RPMI7951 (cell line): ENCODE data around the gene DCHS1. TPM values are rescaled to one million over a fixed set of nuclear protein-coding genes. Genes with fewer than 3 reads are reported as not detected.
A peak's percentile ranks its signal among the peaks of the same experiment; 100 is the strongest.

Source experiments
- DNase-seq: peaks from one replicate; pipeline ENCODE4 v3.0.0-alpha.2; 2012; ENCODE audit warnings: low read depth
- total RNA-seq: library from RNA; depleted of rRNA; stranded (reverse); fragments of >200 nt; shearing (Covaris generic); gene quantifications from 2 replicates; pipeline ENCODE4 v1.2.3, GENCODE V29; 2014

Gene DCHS1
- total RNA-seq, 1 experiment from 2014 or later, result 3.8 TPM

GRCh38 chr11:6646576-6646917, 9.1 kb downstream of the DCHS1 start:
- peak; percentile 81 for DNase-seq

GRCh38 chr11:6646071-6646470, 9.5 kb downstream of the DCHS1 start:
- peak; percentile 85 for DNase-seq

DNA sequence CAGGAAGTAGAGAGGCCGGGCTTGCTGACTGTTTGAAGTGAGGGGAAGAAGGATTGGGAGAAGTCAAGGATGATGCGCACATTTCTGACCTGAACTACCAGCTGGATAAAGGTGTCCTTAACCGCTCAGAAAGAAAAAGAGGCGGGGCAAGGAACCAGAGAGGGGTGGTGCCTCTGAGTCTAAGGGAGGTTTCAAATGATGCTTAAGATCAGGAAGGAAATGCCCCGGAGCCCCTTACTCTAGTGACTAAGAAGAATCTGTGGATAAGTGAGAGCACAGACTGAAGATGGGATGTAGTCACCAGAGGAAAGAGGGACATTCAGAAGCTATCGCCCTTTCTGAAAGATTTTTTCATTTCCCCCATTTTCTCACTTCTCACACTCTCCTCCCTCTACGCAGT, 12.7 kb downstream of the DCHS1 start:
- DNase-seq, result no peak

DNA sequence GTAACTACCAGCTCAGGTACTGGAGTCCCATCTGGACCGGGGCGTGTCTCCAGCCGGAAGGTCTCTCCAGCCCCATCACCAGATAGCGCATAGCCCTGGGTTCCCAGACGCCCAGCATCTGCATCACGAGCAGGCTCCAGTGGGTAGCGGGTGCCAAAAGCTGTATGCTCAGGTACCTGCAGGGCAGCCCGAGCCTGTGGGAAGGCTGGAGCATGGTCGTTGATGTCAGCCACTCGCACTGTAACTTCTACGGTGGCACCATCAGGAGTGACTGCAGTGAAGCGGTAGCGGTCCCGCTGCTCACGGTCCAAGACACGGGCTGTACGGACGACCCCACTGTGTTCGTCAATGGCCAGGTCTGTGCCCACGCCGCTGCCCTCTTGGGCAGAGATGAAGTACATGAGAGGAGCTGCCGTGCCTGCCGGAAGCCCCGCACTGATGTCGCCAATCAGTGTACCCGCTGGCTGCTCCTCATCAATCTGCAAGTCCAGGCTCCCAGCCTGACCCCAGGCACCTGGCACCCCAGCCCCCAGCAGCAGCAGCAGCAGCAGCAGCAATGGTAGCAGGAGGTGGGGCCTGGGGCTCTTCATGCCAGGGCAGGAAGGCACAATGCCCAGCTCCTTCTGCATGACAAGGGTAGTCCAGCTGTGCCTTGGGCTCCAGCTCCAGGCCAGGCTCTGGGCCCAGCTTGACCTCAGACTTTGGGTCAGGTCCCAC, 14.5 kb downstream of the DCHS1 start:
- no peak for DNase-seq

- DNase-seq, result no peak
These were observed 15.3 kb downstream of the DCHS1 start for GRCh38 chr11:6640036-6640984.

DNA sequence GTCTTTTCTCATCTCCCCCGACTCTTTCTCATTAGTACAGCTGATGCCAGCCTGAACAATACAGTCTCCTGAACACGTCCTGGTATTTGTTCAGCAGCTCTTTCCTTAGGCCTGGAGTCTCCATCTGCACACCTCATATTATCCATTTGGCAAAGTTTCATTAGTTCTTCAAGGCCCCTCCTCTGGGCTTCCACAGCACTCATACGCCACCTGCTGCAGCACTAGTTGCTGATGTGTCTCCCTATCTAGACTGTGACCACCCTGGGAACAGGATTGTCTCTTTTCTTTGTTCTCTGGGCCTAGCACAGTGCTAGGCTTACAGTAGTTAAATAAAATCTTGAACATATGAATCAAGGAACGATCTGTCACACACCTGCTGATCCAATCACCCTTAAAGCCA, 17.2 kb downstream of the DCHS1 start:
- DNase-seq, result no peak

DNA sequence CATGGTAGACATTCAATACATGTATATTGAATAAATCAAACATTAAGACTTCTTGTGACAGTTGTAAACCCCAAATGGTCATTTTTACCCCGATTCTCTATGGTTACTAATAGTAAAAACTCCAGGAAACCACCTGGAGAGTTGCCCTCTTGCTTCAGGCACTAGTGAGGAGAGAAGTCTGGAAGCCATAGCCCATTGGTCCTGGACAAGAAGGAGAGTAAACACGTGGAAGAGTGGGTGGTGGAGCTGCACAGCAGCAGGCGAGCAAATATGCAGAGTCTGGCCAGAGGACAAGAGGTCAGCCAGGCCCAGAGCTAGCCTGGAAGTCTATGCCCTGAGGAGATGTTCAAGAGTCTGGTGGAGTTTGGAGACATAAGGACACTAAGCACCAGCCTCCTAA, 17.7 kb downstream of the DCHS1 start:
- DNase-seq, result peak; percentile 92

DNA sequence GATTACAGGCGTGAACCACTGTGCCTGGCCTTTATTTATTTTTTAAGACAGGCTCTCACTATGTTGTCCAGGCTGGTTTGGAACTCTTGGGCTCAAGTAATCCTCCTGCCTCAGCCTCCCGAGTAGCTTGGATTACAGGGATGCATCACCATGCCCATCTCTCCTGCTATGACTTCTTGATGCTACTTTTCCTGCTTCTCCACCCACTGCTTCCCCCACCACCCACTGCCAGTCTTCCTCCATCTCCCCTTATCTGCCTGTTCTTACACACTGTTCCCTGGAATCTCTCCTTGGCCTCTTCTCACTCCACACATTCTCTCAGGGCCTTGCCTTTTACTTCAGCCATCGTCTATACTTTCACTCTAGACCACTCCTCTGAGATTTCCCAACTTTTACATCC, 19.1 kb downstream of the DCHS1 start:
- DNase-seq, result no peak

GRCh38 chr11:6635082-6635932, 20.3 kb downstream of the DCHS1 start:
- peak; percentile 67 for DNase-seq

GRCh38 chr11:6634534-6634933, 21.1 kb downstream of the DCHS1 start:
- no peak for DNase-seq

DNA sequence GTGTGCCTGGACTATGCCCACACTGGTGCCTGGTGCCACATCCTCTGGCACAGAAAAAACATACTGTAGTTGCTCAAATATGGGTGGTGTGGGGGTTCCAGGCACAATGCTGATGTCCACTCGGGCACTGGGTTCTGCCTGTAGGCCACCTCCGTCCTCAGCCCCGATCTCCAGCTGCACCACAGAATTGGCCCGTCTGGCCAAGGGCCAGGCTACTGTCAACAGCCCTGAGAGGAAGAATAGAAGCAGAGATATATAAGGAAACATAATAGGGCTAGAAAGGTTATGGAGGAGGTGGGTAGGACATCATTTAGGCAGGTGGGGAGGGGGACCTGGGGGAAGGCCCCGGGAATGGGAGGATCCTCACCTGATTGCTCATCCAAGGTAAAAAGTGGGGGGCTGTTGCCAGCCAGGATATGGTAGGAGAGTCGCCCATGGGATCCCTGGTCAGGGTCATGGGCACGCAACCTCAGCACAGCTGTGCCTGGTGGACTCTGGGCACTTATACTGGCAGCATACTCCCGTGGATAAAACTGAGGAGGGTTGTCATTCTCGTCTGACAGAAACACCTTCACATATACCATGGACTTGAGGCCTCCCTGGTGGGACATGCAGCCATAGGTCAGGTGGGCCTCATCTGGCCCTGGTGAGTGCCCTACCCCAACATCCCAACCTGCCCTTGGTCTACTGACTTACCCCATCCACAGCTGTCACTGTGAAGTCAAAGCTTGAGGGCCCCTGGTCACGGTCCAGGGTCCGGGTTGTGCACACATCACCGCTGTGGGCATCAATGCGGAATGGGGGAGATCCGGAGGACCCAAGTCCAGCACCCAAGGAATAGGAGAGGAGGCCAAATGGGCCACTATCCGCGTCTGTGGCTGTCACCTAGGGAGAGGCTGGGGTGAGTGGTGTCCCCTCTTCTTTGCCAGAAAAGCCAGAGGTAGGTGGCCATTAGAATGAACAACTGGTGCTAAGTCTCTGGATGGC, 21.9 kb downstream of the DCHS1 start:
- DNase-seq, result no peak

GRCh38 chr11:6632116-6633073, 23.2 kb downstream of the DCHS1 start:
- DNase-seq, result no peak

GRCh38 chr11:6631361-6631890, 24.2 kb downstream of the DCHS1 start:
- DNase-seq, result no peak

DNA sequence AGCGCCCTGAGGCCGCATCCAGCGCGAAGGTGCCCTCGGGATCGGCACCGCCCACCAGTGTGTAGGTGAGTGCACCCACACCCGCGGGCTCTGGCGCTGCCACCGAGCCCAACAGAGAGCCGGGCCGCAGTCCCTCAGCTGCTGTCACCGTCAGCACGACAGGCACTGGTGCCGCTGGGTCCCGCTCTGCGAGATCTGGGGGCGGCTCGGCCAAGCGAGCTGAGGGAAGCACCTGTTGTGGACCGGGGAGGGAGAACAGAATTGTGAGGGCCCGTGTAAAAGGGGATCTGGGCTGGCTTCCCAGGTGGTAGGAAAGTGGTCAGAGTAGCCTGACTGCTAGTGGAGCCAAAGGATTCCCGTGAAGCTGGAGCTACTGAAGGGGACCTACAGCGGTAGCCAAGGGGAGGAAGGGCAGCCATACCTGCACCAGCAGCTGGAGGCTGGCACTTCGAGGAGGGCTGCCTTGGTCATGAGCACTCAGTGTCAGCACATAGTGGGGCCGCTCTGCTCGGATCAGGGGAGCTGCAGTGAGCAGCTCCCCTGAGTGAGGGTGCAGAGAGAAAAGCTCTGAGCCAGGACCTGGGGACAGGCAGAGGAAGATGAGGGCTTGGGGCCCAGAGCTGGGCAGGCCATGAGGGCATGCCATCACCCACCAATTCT, 24.8 kb downstream of the DCHS1 start:
- no peak for DNase-seq

GRCh38 chr11:6629892-6630631, 25.5 kb downstream of the DCHS1 start:
- no peak for DNase-seq

DNA sequence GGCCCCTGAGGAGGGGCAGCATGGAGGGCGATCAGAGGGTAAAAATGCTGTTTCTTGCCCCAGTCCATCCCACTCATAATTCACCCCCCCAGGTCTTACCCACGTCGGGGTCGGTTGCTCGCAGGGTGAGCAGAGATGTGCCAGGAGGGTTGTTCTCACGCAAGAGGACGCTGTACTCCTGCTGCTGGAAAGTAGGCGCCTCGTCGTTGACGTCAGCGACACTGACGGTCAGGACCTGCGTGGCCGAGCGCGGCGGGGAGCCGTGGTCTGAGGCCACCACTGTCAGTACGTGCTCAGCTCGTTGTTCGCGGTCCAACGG, 26.1 kb downstream of the DCHS1 start:
- DNase-seq, result no peak

DNA sequence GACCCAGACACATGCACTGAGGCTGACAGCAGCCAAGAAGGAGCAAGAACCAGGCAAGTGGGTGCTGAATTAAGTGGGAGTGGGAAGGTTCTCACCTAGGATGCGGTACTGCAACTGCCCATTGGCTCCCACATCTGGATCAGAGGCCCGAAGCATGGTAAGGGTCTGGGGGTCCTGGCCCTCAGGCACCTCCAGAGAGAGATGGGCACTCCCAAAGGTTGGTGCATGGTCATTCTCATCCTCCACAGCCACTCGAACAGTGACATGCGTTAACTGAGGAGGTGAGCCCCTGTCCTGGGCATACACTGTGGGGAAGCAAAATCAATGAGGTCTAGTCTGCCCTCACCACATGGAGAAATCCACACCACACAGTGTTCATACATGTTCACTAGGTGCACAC, 27.1 kb downstream of the DCHS1 start:
- DNase-seq, result no peak

DNA sequence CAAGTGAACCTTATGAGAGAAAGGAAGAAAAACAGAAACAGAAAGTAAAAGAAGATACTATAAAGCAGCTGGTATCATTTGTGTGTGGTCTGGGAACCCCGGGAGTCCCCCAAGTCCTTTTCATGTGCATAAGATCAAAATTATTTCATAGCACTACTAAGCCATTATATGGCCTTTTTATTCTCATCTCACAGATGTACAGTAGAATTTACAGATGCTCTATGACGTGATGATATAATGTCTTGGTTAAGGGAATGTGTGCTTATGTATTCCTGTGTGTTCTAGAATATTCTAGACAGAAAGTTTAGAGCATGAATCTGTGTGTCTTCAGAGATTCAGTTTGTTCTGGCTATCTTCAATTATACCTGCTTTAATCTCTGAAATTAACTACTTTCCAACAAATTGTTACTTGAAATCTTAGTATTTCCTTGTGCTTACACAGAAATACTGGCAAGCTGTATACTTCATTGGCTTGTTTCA, 27.8 kb downstream of the DCHS1 start:
- no peak for DNase-seq
